GM20000 (cell line): ENCODE measurements around the gene WNT8A.

Experiments
- DNase-seq: peaks from one replicate; pipeline ENCODE4 v3.0.0; 2012; ENCODE audit warnings: low spot score
- CTCF ChIP-seq: IDR thresholded peaks from 2 replicates; pipeline ENCODE4 v1.5.1; 2012; ENCODE audit warnings: mild to moderate bottlenecking, control low read depth; ENCODE audit errors: extremely low read depth, missing control alignments

The WNT8A gene

GRCh38 chr5:138077064-138077696 lies 6.7 kb upstream of the WNT8A start:
- peak; percentile 78 for DNase-seq
- peak; percentile 60 for TF ChIP-seq CTCF

DNA sequence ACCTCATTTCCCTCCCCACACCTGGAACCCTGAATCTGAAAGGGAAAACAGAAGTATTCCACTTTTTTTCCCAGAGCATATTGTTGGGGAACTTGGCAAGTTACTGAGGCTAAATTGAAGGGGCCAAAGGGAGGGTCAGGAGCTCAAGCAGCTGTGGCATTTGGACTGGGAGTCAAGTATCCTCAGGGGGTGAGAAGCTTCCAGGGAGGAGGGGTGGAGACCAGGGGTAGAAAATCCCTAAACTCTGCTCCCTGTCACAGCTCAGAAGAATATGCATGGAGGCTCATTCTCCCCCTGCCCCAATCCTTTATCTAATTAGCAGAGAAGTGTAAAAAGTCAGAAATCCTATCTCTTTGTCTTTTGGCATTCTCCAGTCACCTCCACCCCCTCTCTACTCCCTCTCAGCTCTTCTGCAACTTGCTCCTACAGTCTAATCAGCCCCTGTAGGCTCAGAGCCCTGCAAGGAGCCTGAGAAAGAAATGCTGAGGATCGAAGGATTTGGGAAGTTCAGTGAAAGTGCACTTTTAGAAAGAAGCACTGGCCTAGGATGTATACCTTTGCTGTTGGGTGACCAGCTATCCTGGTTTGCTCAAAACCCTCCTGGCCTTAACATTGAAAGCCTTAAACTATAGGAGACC lies 5.7 kb upstream of the WNT8A start:
- no peak for DNase-seq
- no peak for TF ChIP-seq CTCF

- TF ChIP-seq CTCF, result no peak
- DNase-seq, result no peak
Measured at GRCh38 chr5:138082033-138082432, 1.8 kb upstream of the WNT8A start.

- no peak for TF ChIP-seq CTCF
- DNase-seq, result no peak
Measured at GRCh38 chr5:138091685-138092084, 7.9 kb downstream of the WNT8A start.

GRCh38 chr5:138092301-138092700 lies 8.5 kb downstream of the WNT8A start:
- no peak for DNase-seq

DNA sequence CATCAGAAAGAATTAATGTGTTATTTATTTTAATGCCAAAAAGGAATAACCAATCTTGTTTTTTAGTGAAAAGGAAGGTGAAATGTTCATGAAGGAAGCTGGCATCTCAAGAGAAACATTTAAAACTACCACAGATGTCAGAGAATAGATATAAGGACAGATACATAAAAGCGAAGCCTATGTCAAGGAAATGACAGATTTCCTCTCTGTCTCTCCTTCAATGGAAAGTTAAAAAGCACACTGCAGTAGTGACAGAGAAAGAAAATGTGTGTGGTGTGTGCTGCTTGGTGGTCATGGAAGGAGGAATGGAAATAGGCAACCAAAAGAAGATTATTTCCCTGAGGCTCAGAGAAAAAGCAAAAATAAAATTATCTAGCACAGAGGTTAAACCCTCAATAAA lies 9.2 kb downstream of the WNT8A start:
- no peak for TF ChIP-seq CTCF
- no peak for DNase-seq

More at GRCh38 chr5:138092301-138092700, 8.5 kb downstream of the WNT8A start:
- no peak for TF ChIP-seq CTCF

DNA sequence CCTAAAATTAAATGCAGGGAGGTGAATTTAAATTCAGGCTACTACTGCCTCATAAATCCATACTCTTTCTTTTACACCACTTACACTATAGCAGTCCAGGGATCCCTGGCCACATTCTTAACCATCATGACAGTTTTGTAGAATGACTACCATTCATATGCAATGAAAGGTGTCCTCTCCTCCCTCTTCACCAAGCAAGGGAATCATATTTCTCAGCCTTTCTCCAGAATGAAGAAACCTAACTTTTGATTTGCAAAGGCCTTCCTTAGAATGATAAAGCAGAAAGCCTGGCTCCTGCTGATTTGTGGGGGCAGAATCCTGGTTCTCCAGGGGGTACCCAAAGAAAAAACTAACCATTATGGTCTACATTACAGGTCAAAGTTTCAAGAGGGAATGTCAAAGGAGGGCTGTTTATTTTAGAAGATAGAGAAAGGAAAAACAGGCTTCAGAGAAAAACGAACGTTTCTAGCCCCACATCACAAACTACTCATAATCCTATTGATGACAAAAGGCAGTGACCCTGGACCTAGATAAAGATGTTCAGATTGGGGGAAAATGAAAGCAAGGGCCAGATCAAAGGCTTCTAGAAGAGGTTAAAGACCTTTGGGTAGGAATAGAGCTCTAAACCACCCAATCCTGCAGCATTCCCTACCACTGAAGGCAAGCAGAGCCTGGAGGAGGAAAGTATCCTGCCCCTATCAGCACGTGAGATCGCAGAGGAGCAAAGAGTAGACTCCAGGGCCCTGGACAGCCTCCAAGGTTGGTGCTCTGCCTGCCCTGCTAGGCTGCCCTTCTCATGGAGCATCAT lies 11.5 kb downstream of the WNT8A start:
- DNase-seq, result no peak
- TF ChIP-seq CTCF, result no peak
